Osteocyte (in vitro differentiated cells): Measurements from ENCODE around the gene LRP1B. TPM values are rescaled to one million over a fixed set of nuclear protein-coding genes. Genes with fewer than 3 reads are reported as not detected.

Experiments
- DNase-seq: peaks from one replicate; pipeline ENCODE4 v3.0.0; 2021; ENCODE audit warnings: mixed read lengths; ENCODE audit not compliant: unreplicated experiment; ENCODE audit errors: extremely low spot score
- H3K27ac Mint-ChIP-seq: one replicate; pipeline ENCODE4 v1.8.0; 2021; ENCODE audit warnings: mild to moderate bottlenecking, mixed read lengths; ENCODE audit not compliant: unreplicated experiment
- H3K27me3 Mint-ChIP-seq: one replicate; pipeline ENCODE4 v1.8.0; 2021; ENCODE audit warnings: mixed read lengths; ENCODE audit not compliant: unreplicated experiment
- H3K36me3 Mint-ChIP-seq: one replicate; pipeline ENCODE4 v1.8.0; 2021; ENCODE audit warnings: mixed read lengths; ENCODE audit not compliant: unreplicated experiment
- H3K4me1 Mint-ChIP-seq: one replicate; pipeline ENCODE4 v1.8.0; 2021; ENCODE audit warnings: mixed read lengths; ENCODE audit not compliant: unreplicated experiment
- H3K4me3 Mint-ChIP-seq: one replicate; pipeline ENCODE4 v1.8.0; 2021; ENCODE audit warnings: mild to moderate bottlenecking, moderate library complexity, mixed read lengths; ENCODE audit not compliant: unreplicated experiment
- H3K9me3 Mint-ChIP-seq: one replicate; pipeline ENCODE4 v1.8.0; 2021; ENCODE audit warnings: mixed read lengths; ENCODE audit not compliant: unreplicated experiment
- CTCF ChIP-seq: fragments of 200-600 bp; sonication (generic); IDR thresholded peaks from 2 replicates; pipeline ENCODE4 v1.5.0; 2021; ENCODE audit warnings: antibody characterized with exemption, mild to moderate bottlenecking, moderate library complexity
- total RNA-seq: library from RNA; stranded (reverse); gene quantifications from 2 replicates; pipeline ENCODE4 v1.2.1, GENCODE V29; 2021

LRP1B gene
- total RNA-seq, 1 donor from 2014 or later: 3.6 TPM

- H3K4me3 Mint-ChIP-seq: no peak overlapping the region
- TF ChIP-seq CTCF: no peak
- no peaks in the 10 kb centered on the region for H3K9me3 Mint-ChIP-seq
- peaks cover 2% of the 10 kb centered on the region for H3K4me1 Mint-ChIP-seq
- no peak for DNase-seq
- H3K36me3 Mint-ChIP-seq: no peaks in the 10 kb centered on the region
- no peaks in the 10 kb centered on the region for H3K27me3 Mint-ChIP-seq
- H3K27ac Mint-ChIP-seq: no peak overlapping the region
Observed at GRCh38 chr2:141878016-141878415, 252.8 kb downstream of the LRP1B start.

GRCh38 chr2:141871913-141872634, 258.7 kb downstream of the LRP1B start:
- Mint-ChIP-seq H3K36me3 (peaks cover 3% of the 10 kb centered on the region), H3K4me3 (no peak overlapping the region), H3K27ac (no peak overlapping the region), H3K27me3 (no peaks in the 10 kb centered on the region), H3K9me3 (peaks cover 8% of the 10 kb centered on the region), H3K4me1 (peaks cover 2% of the 10 kb centered on the region)
- DNase-seq: no peak
- TF ChIP-seq CTCF: no peak

GRCh38 chr2:141869572-141869971, 261.2 kb downstream of the LRP1B start:
- H3K27ac Mint-ChIP-seq: no peak overlapping the region
- no peaks in the 10 kb centered on the region for H3K4me1 Mint-ChIP-seq
- H3K9me3 Mint-ChIP-seq: peaks cover 8% of the 10 kb centered on the region
- H3K36me3 Mint-ChIP-seq: peaks cover 3% of the 10 kb centered on the region
- TF ChIP-seq CTCF: no peak
- H3K4me3 Mint-ChIP-seq: no peak overlapping the region
- H3K27me3 Mint-ChIP-seq: no peaks in the 10 kb centered on the region
- DNase-seq: no peak

- no peaks in the 10 kb centered on the region for H3K27me3 Mint-ChIP-seq
- no peak for TF ChIP-seq CTCF
- H3K4me1 Mint-ChIP-seq: no peaks in the 10 kb centered on the region
- H3K27ac Mint-ChIP-seq: no peak overlapping the region
- H3K4me3 Mint-ChIP-seq: no peak overlapping the region
- H3K9me3 Mint-ChIP-seq: no peaks in the 10 kb centered on the region
- H3K36me3 Mint-ChIP-seq: no peaks in the 10 kb centered on the region
- DNase-seq: no peak
Observed at GRCh38 chr2:141863964-141864363, 266.9 kb downstream of the LRP1B start.

- no peaks in the 10 kb centered on the region for H3K4me1 Mint-ChIP-seq
- H3K27ac Mint-ChIP-seq: no peak overlapping the region
- H3K4me3 Mint-ChIP-seq: no peak overlapping the region
- no peak for TF ChIP-seq CTCF
- H3K9me3 Mint-ChIP-seq: no peaks in the 10 kb centered on the region
- H3K36me3 Mint-ChIP-seq: no peaks in the 10 kb centered on the region
- DNase-seq: no peak
- H3K27me3 Mint-ChIP-seq: no peaks in the 10 kb centered on the region
Observed at GRCh38 chr2:141856215-141856919, 274.4 kb downstream of the LRP1B start.
